Smooth muscle cell (in vitro differentiated cells): Measurements from ENCODE around the gene UIMC1. TPM values are rescaled to one million over a fixed set of nuclear protein-coding genes. Genes with fewer than 3 reads are reported as not detected.

Experiments
- DNase-seq: peaks from one replicate; lab custom pipeline; 2025; ENCODE audit not compliant: unreplicated experiment; lab: John Stamatoyannopoulos, UW
- H2AFZ ChIP-seq: fragments of 200-600 bp; sonication (generic); 2 replicates; pipeline ENCODE4 v1.6.0; 2016; ENCODE audit warnings: antibody characterized with exemption, low read depth, mild to moderate bottlenecking
- H3F3A ChIP-seq: fragments of 200-600 bp; sonication (generic); 2 replicates; pipeline ENCODE4 v1.6.0; 2017; ENCODE audit warnings: antibody characterized with exemption, low read depth
- H3K27ac ChIP-seq: fragments of 200-600 bp; sonication (generic); 2 replicates; pipeline ENCODE4 v1.5.1; 2016; ENCODE audit warnings: low read depth, mild to moderate bottlenecking
- H3K27me3 ChIP-seq: fragments of 200-600 bp; sonication (generic); 2 replicates; pipeline ENCODE4 v1.6.1; 2016; ENCODE audit warnings: low read depth, mild to moderate bottlenecking
- H3K36me3 ChIP-seq: fragments of 200-600 bp; sonication (generic); 2 replicates; pipeline ENCODE4 v1.5.1; 2016; ENCODE audit warnings: low read depth
- H3K4me1 ChIP-seq: fragments of 200-600 bp; sonication (generic); 2 replicates; pipeline ENCODE4 v1.5.1; 2016; ENCODE audit warnings: low read depth
- H3K4me2 ChIP-seq: fragments of 200-600 bp; sonication (generic); 2 replicates; pipeline ENCODE4 v1.6.0; 2016; ENCODE audit warnings: mild to moderate bottlenecking
- H3K4me3 ChIP-seq: fragments of 200-600 bp; sonication (generic); 2 replicates; pipeline ENCODE4 v1.5.1; 2016; ENCODE audit warnings: mild to moderate bottlenecking
- H3K79me2 ChIP-seq: fragments of 200-600 bp; sonication (generic); 2 replicates; pipeline ENCODE4 v1.6.0; 2016; ENCODE audit warnings: low read depth, mild to moderate bottlenecking
- H3K9ac ChIP-seq: fragments of 200-600 bp; sonication (generic); 2 replicates; pipeline ENCODE4 v1.6.0; 2016; ENCODE audit warnings: low read depth
- H3K9me3 ChIP-seq: fragments of 200-600 bp; sonication (generic); replicated peaks from 2 replicates; pipeline ENCODE4 v1.5.1; 2016; ENCODE audit warnings: low read depth
- H4K20me1 ChIP-seq: fragments of 200-600 bp; sonication (generic); 2 replicates; pipeline ENCODE4 v1.6.0; 2016; ENCODE audit warnings: low read depth
- CTCF ChIP-seq: fragments of 200-600 bp; sonication (generic); IDR thresholded peaks from 2 replicates; pipeline ENCODE4 v1.5.1; 2017; ENCODE audit warnings: borderline replicate concordance, mild to moderate bottlenecking, antibody characterized with exemption; ENCODE audit not compliant: insufficient read depth, poor library complexity, severe bottlenecking
- WGBS: methylation state at CpG from one replicate; pipeline ENCODE4 v1.1.7; 2016; ENCODE audit warnings: low lambda C conversion rate; 5-methylcytosine and 5-hydroxymethylcytosine counted together
- polyA plus RNA-seq: library from polyadenylated mRNA; unstranded; fragments of >200 nt; fragmentation: Nextera tagmentation; extraction: Ambion mirVana; gene quantifications from 2 replicates; pipeline ENCODE4 v1.2.1, GENCODE V29; 2016
- total RNA-seq: library from RNA; depleted of rRNA; stranded (reverse); fragments of >200 nt; gene quantifications from 2 replicates; pipeline ENCODE4 v1.2.3, GENCODE V29; 2014

UIMC1 gene
- total and polyA plus RNA-seq, 2 experiments from 2014 or later, result 12.1 to 19.9 TPM

- no peaks in the 10 kb centered on the region for H3K4me1 ChIP-seq
- H3K27ac ChIP-seq, result no peak overlapping the region
- no peak for DNase-seq
- no peak overlapping the region for H3K4me2 ChIP-seq
- H3K4me3 ChIP-seq, result no peak overlapping the region
- no peak overlapping the region for H2AFZ ChIP-seq
- H3K79me2 ChIP-seq, result no peaks in the 10 kb centered on the region
- no peaks in the 10 kb centered on the region for H3K9me3 ChIP-seq
- no peak for TF ChIP-seq CTCF
- H4K20me1 ChIP-seq, result peaks cover 48% of the 10 kb centered on the region
- 76% methylated on average over 5 of the region's 5 CpGs for WGBS
- H3F3A ChIP-seq, result no peaks in the 10 kb centered on the region
- no peak overlapping the region for H3K9ac ChIP-seq
- H3K27me3 ChIP-seq, result no peaks in the 10 kb centered on the region
- H3K36me3 ChIP-seq, result peaks cover 22% of the 10 kb centered on the region
Measured at GRCh38 chr5:176908675-176909368, 97.8 kb downstream of the UIMC1 start.

GRCh38 chr5:176906796-176907195 lies 99.8 kb downstream of the UIMC1 start:
- no peak for DNase-seq
- H3K4me3 ChIP-seq, result no peak overlapping the region
- no peaks in the 10 kb centered on the region for H3F3A ChIP-seq
- H4K20me1 ChIP-seq, result peaks cover 29% of the 10 kb centered on the region
- H2AFZ ChIP-seq, result no peak overlapping the region
- no peaks in the 10 kb centered on the region for H3K4me1 ChIP-seq
- H3K36me3 ChIP-seq, result peaks cover 22% of the 10 kb centered on the region
- no peak overlapping the region for H3K27ac ChIP-seq
- 99% methylated on average over 3 of the region's 3 CpGs for WGBS
- no peak overlapping the region for H3K4me2 ChIP-seq
- H3K9ac ChIP-seq, result no peak overlapping the region
- TF ChIP-seq CTCF, result no peak
- no peaks in the 10 kb centered on the region for H3K27me3 ChIP-seq
- no peaks in the 10 kb centered on the region for H3K9me3 ChIP-seq
- no peaks in the 10 kb centered on the region for H3K79me2 ChIP-seq

- no peak for TF ChIP-seq CTCF
Measured at GRCh38 chr5:176906126-176906525, 100.5 kb downstream of the UIMC1 start.

GRCh38 chr5:176904276-176904675 lies 102.3 kb downstream of the UIMC1 start:
- DNase-seq, result no peak
- Histone ChIP-seq H3F3A (no peaks in the 10 kb centered on the region), H3K27ac (no peak overlapping the region), H3K9me3 (no peaks in the 10 kb centered on the region), H3K4me1 (no peaks in the 10 kb centered on the region), H3K4me3 (no peak overlapping the region), H3K9ac (no peak overlapping the region), H4K20me1 (peaks cover 6% of the 10 kb centered on the region), H3K27me3 (no peaks in the 10 kb centered on the region), H3K36me3 (peaks cover 22% of the 10 kb centered on the region), H3K4me2 (no peak overlapping the region), H2AFZ (no peak overlapping the region), H3K79me2 (no peaks in the 10 kb centered on the region)
- TF ChIP-seq CTCF, result no peak
- 97% methylated on average over 3 of the region's 3 CpGs for WGBS

More at GRCh38 chr5:176906126-176906525, 100.5 kb downstream of the UIMC1 start:
- DNase-seq, result no peak
- Histone ChIP-seq H3K4me2 (no peak overlapping the region), H3K9me3 (no peaks in the 10 kb centered on the region), H3K27me3 (no peaks in the 10 kb centered on the region), H3K4me1 (no peaks in the 10 kb centered on the region), H4K20me1 (peaks cover 23% of the 10 kb centered on the region), H3K9ac (no peak overlapping the region), H2AFZ (no peak overlapping the region), H3K4me3 (no peak overlapping the region), H3F3A (no peaks in the 10 kb centered on the region), H3K79me2 (no peaks in the 10 kb centered on the region), H3K27ac (no peak overlapping the region), H3K36me3 (peaks cover 22% of the 10 kb centered on the region)
- 100% methylated on average over 1 of the region's 1 CpG for WGBS
